SK-N-MC (cell line): ENCODE data around the gene PSMD14.
"Not testable (repeated sequence)": the region's sequence is repeated elsewhere in the genome, so short reads cannot be mapped to it uniquely, and the experiment has no call there.

Source experiments
- DNase-seq: peaks from one replicate; pipeline ENCODE4 v3.0.0-alpha.2; 2011; ENCODE audit warnings: low read depth, low spot score
- H3K27ac ChIP-seq: fragments of 200-600 bp; sonication (generic); 2 replicates; pipeline ENCODE4 v1.5.1; 2016; ENCODE audit warnings: mixed run types
- H3K36me3 ChIP-seq: fragments of 200-600 bp; sonication (generic); 2 replicates; pipeline ENCODE4 v1.6.1; 2017; ENCODE audit warnings: antibody characterized with exemption, low read length, mixed read lengths; ENCODE audit not compliant: insufficient read depth
- H3K4me3 ChIP-seq: fragments of 200-600 bp; sonication (generic); 2 replicates; pipeline ENCODE4 v1.5.1; 2016
- H3K9ac ChIP-seq: fragments of 200-600 bp; sonication (generic); 2 replicates; pipeline ENCODE4 v1.8.0; 2017; ENCODE audit warnings: mixed run types, mixed read lengths; ENCODE audit not compliant: insufficient read length
- H3K9me3 ChIP-seq: fragments of 200-600 bp; sonication (generic); 2 replicates; pipeline ENCODE4 v1.6.1; 2017; ENCODE audit warnings: low read depth, mild to moderate bottlenecking, antibody characterized with exemption, low read length, moderate library complexity, mixed read lengths
- EZH2 ChIP-seq: fragments of 200-600 bp; sonication (generic); IDR thresholded peaks from one replicate; pipeline ENCODE4 v1.6.1; 2017; ENCODE audit warnings: antibody characterized with exemption
- FOXP2 ChIP-seq: optimal IDR thresholded peaks from 2 replicates; pipeline ENCODE3; 2011; ENCODE audit warnings: mild to moderate bottlenecking, moderate library complexity; ENCODE audit not compliant: insufficient read depth; ENCODE audit errors: extremely low read length, control extremely low read depth
- POLR2AphosphoS5 ChIP-seq: IDR thresholded peaks from 2 replicates; pipeline ENCODE4 v1.6.1; 2012; ENCODE audit warnings: mild to moderate bottlenecking, low read depth, low read length, borderline replicate concordance

Gene PSMD14

GRCh38 chr2:161324876-161325275 is 16.7 kb downstream of the PSMD14 start:
- peaks cover 84% of the 10 kb centered on the region for H3K36me3 ChIP-seq
- DNase-seq: no peak
- H3K27ac ChIP-seq: no peak overlapping the region
- no peak for TF ChIP-seq EZH2
- no peak for TF ChIP-seq FOXP2
- TF ChIP-seq POLR2AphosphoS5: no peak
- H3K4me3 ChIP-seq: no peak overlapping the region
- H3K9me3 ChIP-seq: no peaks in the 10 kb centered on the region
- no peak overlapping the region for H3K9ac ChIP-seq

GRCh38 chr2:161327582-161327981 is 19.4 kb downstream of the PSMD14 start:
- H3K27ac ChIP-seq: no peak overlapping the region
- no peak for DNase-seq

DNA sequence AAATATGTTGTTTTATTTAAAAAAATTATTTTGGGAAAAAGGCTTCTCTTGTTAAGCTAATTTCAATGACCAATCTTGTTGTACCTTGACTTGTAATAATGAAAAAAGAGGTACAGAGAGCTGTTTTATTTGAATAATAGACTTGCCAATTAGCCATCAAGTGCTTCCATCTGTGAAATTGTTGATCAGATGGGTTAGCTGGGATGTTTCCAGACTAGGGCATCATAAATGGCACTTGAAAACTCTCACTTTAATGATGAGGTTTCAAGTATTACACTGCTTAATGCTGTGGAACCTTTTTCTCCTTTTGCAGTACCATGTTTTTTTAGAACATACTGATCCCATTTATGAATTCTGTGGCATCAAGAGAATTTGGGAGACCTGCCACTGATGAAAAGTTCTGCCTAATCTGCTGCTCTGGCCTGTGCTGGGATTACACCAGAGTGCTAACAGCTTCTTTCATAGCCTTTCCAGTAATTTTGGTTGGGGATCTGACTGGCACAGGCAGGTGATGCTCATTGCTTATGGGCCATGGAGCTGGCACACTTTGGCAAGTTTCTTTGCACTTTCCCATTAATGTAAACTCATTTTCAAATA is 24.2 kb downstream of the PSMD14 start:
- TF ChIP-seq FOXP2 (no peak), POLR2AphosphoS5 (no peak), EZH2 (no peak)
- no peak for DNase-seq
- no peaks in the 10 kb centered on the region for H3K9me3 ChIP-seq
- H3K36me3 ChIP-seq: peaks cover 61% of the 10 kb centered on the region
- H3K4me3 ChIP-seq: no peak overlapping the region
- no peak overlapping the region for H3K9ac ChIP-seq
- H3K27ac ChIP-seq: no peak overlapping the region

More at GRCh38 chr2:161327582-161327981, 19.4 kb downstream of the PSMD14 start:
- Histone ChIP-seq H3K9ac (no peak overlapping the region), H3K4me3 (no peak overlapping the region), H3K36me3 (peaks cover 80% of the 10 kb centered on the region), H3K9me3 (no peaks in the 10 kb centered on the region)
- TF ChIP-seq POLR2AphosphoS5: no peak
- TF ChIP-seq FOXP2: no peak

DNA sequence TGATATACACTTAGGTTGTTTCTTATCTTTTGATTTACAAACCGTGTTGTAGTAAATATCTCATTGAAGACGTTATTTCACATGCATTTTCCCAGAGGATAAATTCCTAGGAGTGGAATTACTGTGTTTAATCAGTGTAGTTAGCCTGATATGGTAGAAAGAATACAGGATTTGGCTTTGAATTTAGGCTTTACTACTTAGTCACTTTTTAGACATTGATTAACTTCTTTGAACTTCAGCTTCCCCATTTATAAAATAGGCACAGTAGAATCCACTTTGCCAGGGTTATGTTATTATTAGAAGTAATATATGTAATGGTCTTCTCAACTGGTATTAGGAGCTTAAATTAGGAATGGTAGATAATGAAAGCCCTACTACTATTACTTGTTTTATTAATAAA is 27.4 kb downstream of the PSMD14 start:
- Histone ChIP-seq H3K36me3 (peaks cover 62% of the 10 kb centered on the region), H3K4me3 (no peak overlapping the region), H3K9me3 (no peaks in the 10 kb centered on the region), H3K27ac (no peak overlapping the region), H3K9ac (no peak overlapping the region)
- TF ChIP-seq POLR2AphosphoS5 (no peak), EZH2 (no peak), FOXP2 (no peak)
- no peak for DNase-seq

DNA sequence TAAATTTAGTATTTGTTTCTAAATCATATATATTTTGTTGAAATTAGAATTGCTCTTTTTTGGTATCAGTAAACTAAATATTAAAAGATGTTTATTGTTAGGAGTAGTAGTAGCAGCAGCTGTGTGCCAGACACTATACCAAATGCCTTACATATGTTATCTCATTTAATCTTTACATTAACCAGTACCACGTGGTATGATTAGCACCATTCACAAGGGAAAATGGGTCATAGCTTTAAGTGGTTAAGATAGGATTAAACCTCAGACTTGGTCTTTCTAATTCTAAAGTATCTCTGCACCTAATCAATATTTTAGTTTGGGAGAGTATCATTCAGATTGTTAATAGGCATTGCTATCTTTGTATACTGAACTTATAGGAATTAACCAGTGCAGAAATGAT is 29.0 kb downstream of the PSMD14 start:
- Histone ChIP-seq H3K27ac (no peak overlapping the region), H3K36me3 (peaks cover 54% of the 10 kb centered on the region), H3K9ac (no peak overlapping the region), H3K9me3 (0 out of 2 replicates have a peak, but pooled peaks cover 2% of the 10 kb centered on the region), H3K4me3 (no peak overlapping the region)
- TF ChIP-seq FOXP2 (no peak), EZH2 (no peak)
- no peak for DNase-seq

DNA sequence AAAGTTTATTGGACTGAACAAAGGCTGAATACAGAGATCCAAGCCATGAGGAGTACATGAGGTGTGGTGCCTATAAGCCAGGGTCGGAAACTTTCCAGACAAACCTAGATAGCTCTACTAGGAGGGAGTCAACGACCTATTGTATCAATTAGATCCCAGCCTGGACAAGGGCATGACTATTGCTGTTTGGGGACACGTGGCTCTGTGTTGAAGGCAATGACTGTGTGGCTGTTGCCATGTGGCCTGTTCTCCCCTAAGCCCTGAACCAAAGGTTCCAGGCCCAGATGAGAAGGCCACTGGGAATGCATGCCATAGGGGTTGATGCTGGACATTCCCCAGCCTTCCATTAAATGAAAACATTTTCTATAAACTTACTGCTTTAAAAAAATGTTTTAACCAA is 31.3 kb downstream of the PSMD14 start:
- H3K9me3 ChIP-seq, H3K4me3 ChIP-seq, H3K9ac ChIP-seq, H3K27ac ChIP-seq, DNase-seq: not testable (repeated sequence)
- peaks cover 52% of the 10 kb centered on the region for H3K36me3 ChIP-seq

DNA sequence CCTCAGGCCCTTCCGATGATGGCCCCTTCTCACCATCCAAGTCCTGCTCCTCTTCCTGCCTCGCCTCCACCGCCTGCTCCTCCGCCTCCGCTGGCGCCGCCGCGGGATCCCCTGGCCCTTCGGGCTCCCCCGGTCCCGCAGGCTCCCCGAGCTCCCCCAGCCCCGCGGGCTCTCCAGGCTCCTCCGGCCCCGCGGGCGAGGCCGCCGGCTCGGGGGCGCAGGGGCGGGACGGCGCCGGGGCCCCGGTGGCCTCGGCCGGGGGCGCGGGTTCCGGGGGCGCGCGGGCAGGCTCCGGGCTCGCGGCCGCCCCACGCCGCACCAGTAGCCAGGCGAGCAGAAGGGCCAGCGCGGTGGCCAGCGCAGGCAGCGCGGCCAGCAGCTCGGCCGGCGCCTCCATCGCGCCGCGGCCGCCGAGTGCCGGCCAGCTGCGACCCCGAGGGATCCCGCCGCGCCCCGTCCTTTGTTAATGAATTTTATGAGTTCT is 32.7 kb downstream of the PSMD14 start:
- not testable (repeated sequence) for H3K9me3 ChIP-seq, H3K27ac ChIP-seq, DNase-seq, H3K9ac ChIP-seq, H3K4me3 ChIP-seq
- peaks cover 43% of the 10 kb centered on the region for H3K36me3 ChIP-seq

DNA sequence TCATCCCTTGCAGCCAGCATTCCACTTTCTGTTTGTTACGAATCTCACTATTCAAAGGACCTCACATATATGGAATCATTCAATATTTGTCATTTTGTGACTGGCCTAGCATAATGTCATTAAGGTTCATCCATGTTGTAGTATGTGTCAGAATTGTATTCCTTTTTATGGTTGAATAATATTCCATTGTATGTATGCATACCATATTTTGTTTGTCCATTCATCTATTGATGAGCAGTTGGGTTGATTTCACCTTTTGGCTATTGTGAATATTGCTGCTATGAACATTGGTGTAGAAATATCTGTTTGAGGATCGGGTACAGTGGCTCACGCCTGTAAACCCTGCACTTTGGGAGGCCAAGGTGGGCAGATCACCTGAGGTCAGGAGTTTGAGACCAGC is 35.0 kb downstream of the PSMD14 start:
- no peak for DNase-seq
- H3K9ac ChIP-seq: no peak overlapping the region
- TF ChIP-seq FOXP2: no peak
- TF ChIP-seq POLR2AphosphoS5: no peak
- TF ChIP-seq EZH2: no peak
- H3K4me3 ChIP-seq: no peak overlapping the region
- H3K9me3 ChIP-seq: peaks cover 7% of the 10 kb centered on the region; the same call in 1 of the 2 replicates
- peaks cover 52% of the 10 kb centered on the region for H3K36me3 ChIP-seq
- no peak overlapping the region for H3K27ac ChIP-seq

DNA sequence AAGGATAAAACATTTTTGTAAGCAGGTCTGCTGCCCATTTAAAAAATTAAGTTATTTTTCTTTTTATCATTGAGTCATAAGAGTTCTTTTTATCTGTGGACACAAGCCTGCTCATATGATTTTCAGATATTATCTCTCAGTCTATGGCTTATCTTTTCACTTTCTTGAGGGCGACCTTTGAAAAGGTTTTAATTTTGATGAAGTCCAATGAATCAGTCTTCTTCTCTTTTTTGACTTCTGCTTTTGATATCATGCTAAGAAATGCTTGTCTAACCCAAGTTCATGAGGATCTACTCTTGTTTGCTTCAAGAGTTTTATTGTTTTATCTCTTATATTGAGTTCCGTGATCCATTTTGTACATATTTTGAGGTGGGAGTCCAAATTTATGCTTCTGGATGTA is 36.5 kb downstream of the PSMD14 start:
- TF ChIP-seq FOXP2: no peak
- no peak for TF ChIP-seq POLR2AphosphoS5
- TF ChIP-seq EZH2: no peak
- peaks cover 7% of the 10 kb centered on the region; the same call in 1 of the 2 replicates for H3K9me3 ChIP-seq
- peaks cover 48% of the 10 kb centered on the region for H3K36me3 ChIP-seq
- no peak for DNase-seq
- H3K27ac ChIP-seq: no peak overlapping the region
- H3K9ac ChIP-seq: no peak overlapping the region
- no peak overlapping the region for H3K4me3 ChIP-seq

- Histone ChIP-seq H3K9me3 (no peaks in the 10 kb centered on the region), H3K27ac (no peak overlapping the region), H3K36me3 (peaks cover 26% of the 10 kb centered on the region), H3K4me3 (no peak overlapping the region), H3K9ac (no peak overlapping the region)
- TF ChIP-seq POLR2AphosphoS5 (no peak), EZH2 (no peak), FOXP2 (no peak)
- no peak for DNase-seq
Measured at GRCh38 chr2:161351678-161352077, 43.5 kb downstream of the PSMD14 start.
